ENCODE measurements around the gene ANKMY1. TPM values are rescaled to one million over a fixed set of nuclear protein-coding genes. Genes with fewer than 3 reads are reported as not detected.

Gene ANKMY1
- total and polyA plus RNA-seq, 2 experiments from 2014 or later: 2.3 to 8.9 TPM

DNA sequence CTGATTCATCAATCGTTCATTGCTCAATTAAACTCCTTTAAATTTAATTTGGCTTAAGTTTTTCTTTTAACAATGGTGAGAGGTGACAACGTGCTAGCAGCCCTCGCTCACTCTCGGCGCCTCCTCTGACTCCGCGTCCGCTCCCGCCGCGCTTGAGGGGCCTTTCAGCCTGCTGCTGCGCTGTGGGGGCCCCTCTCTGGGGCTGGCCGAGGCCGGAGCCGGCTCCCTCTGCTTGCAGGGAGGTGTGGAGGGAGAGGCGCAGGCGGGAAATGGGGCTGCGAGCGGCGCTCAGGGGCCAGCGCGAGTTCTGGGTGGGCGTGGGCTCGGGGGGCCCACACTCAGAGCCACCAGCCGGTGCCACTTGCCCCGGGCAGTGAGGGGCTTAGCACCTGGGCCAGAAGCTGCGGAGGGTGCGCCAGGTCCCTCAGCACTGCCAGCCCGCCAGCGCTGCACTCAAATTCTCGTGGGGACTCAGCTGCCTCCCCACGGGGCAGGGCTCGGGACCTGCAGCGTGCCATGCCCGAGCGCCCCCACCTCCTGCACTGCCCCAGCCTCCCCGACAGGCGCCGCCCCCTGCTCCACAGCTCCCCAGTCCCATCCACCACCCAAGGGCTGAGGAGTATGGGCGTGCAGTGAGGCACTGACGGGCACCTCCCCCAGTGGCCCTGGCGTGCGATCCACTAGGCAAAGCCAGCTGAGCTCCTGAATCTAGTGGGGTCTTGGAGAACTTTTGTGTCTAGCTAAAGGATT lies 19.6 kb downstream of the ANKMY1 start (continued):
- TF ChIP-seq, protein P1, sequence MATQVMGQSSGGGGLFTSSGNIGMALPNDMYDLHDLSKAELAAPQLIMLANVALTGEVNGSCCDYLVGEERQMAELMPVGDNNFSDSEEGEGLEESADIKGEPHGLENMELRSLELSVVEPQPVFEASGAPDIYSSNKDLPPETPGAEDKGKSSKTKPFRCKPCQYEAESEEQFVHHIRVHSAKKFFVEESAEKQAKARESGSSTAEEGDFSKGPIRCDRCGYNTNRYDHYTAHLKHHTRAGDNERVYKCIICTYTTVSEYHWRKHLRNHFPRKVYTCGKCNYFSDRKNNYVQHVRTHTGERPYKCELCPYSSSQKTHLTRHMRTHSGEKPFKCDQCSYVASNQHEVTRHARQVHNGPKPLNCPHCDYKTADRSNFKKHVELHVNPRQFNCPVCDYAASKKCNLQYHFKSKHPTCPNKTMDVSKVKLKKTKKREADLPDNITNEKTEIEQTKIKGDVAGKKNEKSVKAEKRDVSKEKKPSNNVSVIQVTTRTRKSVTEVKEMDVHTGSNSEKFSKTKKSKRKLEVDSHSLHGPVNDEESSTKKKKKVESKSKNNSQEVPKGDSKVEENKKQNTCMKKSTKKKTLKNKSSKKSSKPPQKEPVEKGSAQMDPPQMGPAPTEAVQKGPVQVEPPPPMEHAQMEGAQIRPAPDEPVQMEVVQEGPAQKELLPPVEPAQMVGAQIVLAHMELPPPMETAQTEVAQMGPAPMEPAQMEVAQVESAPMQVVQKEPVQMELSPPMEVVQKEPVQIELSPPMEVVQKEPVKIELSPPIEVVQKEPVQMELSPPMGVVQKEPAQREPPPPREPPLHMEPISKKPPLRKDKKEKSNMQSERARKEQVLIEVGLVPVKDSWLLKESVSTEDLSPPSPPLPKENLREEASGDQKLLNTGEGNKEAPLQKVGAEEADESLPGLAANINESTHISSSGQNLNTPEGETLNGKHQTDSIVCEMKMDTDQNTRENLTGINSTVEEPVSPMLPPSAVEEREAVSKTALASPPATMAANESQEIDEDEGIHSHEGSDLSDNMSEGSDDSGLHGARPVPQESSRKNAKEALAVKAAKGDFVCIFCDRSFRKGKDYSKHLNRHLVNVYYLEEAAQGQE (IDR thresholded peaks at IDR 0.05; ENCODE audit: unreplicated experiment): no peak

GRCh38 chr2:240532031-240532775 lies 25.6 kb downstream of the ANKMY1 start:
- peaks cover 57% of the 10 kb centered on the region for H3K9me3 Mint-ChIP-seq
- Histone ChIP-seq H3K9me2 (ENCODE audit: insufficient read depth) (no peaks in the 10 kb centered on the region), H4K20me1 (replicated peaks; ENCODE audit: insufficient read depth) (no peaks in the 10 kb centered on the region), H2AFZ (no peak overlapping the region), H3K4me1 (ENCODE audit: insufficient read depth) (no peaks in the 10 kb centered on the region), H3K36me3 (ENCODE audit: insufficient read depth) (peaks cover 20% of the 10 kb centered on the region), H3F3A (replicated peaks; ENCODE audit: low read depth) (no peaks in the 10 kb centered on the region), H3K27me3 (ENCODE audit: insufficient read depth) (no peaks in the 10 kb centered on the region), H3K4me3 (no peak overlapping the region), H3K79me2 (replicated peaks; ENCODE audit: insufficient read depth) (no peaks in the 10 kb centered on the region), H3K27ac (ENCODE audit: low read depth) (no peak overlapping the region), H3K4me2 (no peak overlapping the region)
- peaks cover 5% of the 10 kb centered on the region for H3K27me3 Mint-ChIP-seq (ENCODE audit: insufficient read depth, low read depth, poor library complexity)
- ATAC-seq (no peak), DNase-seq (ENCODE audit: low spot score) (no peak)
- H3K4me3 Mint-ChIP-seq: no peak overlapping the region
- H3K27ac Mint-ChIP-seq: no peak overlapping the region
- peaks cover 47% of the 10 kb centered on the region for H3K36me3 Mint-ChIP-seq (ENCODE audit: low read depth)
- H3K4me1 Mint-ChIP-seq: no peaks in the 10 kb centered on the region
- TF ChIP-seq ZNF114 (CRISPR knock-in tag; IDR thresholded peaks at IDR 0.05) (no peak), STAT1 (IDR thresholded peaks at IDR 0.05; ENCODE audit: unreplicated experiment) (no peak), NANOG (IDR thresholded peaks at IDR 0.05; ENCODE audit: borderline replicate concordance) (no peak)

- Histone ChIP-seq H3K9me2 (ENCODE audit: insufficient read depth) (peaks cover 3% of the 10 kb centered on the region; the same call in 1 of the 2 replicates), H3K4me1 (ENCODE audit: insufficient read depth) (no peaks in the 10 kb centered on the region), H3K27ac (ENCODE audit: low read depth) (no peak overlapping the region), H3K4me2 (no peak overlapping the region), H3F3A (replicated peaks; ENCODE audit: low read depth) (no peaks in the 10 kb centered on the region), H3K27me3 (ENCODE audit: insufficient read depth) (no peaks in the 10 kb centered on the region), H3K4me3 (no peak overlapping the region), H4K20me1 (replicated peaks; ENCODE audit: insufficient read depth) (no peaks in the 10 kb centered on the region), H2AFZ (no peak overlapping the region), H3K36me3 (ENCODE audit: insufficient read depth) (peaks cover 20% of the 10 kb centered on the region), H3K79me2 (replicated peaks; ENCODE audit: insufficient read depth) (no peaks in the 10 kb centered on the region)
- peaks cover 68% of the 10 kb centered on the region for H3K9me3 Mint-ChIP-seq
- no peak for ATAC-seq
- H3K27ac Mint-ChIP-seq: no peak overlapping the region
- DNase-seq (ENCODE audit: low spot score): no peak
- H3K4me1 Mint-ChIP-seq: no peaks in the 10 kb centered on the region
- H3K4me3 Mint-ChIP-seq: no peak overlapping the region
- H3K27me3 Mint-ChIP-seq (ENCODE audit: insufficient read depth, low read depth, poor library complexity): peaks cover 5% of the 10 kb centered on the region
- H3K36me3 Mint-ChIP-seq (ENCODE audit: low read depth): peaks cover 57% of the 10 kb centered on the region
- TF ChIP-seq EZH2phosphoT487 (IDR thresholded peaks at IDR 0.05; ENCODE audit: unreplicated experiment) (no peak), STAT1 (IDR thresholded peaks at IDR 0.05; ENCODE audit: unreplicated experiment) (no peak), CTCF (conservative IDR thresholded peaks at IDR 0.05; ENCODE audit: low read depth in 2 of 2) (no peak)
Measured at GRCh38 chr2:240531038-240531437, 26.8 kb downstream of the ANKMY1 start.
